HFFc6 (cell line): ENCODE results near the gene ARHGAP15. TPM values are rescaled to one million over a fixed set of nuclear protein-coding genes. Genes with fewer than 3 reads are reported as not detected.

ENCODE experiments used
- DNase-seq: peaks from one replicate; pipeline ENCODE4 v3.0.0-alpha.2; 2018
- H3K27ac Mint-ChIP-seq: 2 replicates; pipeline ENCODE4 v1.8.0; 2020; ENCODE audit warnings: mild to moderate bottlenecking, mixed read lengths
- H3K27me3 Mint-ChIP-seq: 2 replicates; pipeline ENCODE4 v1.8.0; 2021; ENCODE audit warnings: mild to moderate bottlenecking, moderate library complexity, mixed read lengths; ENCODE audit not compliant: insufficient read depth
- H3K36me3 Mint-ChIP-seq: 2 replicates; pipeline ENCODE4 v1.8.0; 2021; ENCODE audit warnings: low read depth, mixed read lengths
- H3K4me1 Mint-ChIP-seq: 2 replicates; pipeline ENCODE4 v1.8.0; 2020; ENCODE audit warnings: low read depth, mixed read lengths
- H3K4me3 Mint-ChIP-seq: 2 replicates; pipeline ENCODE4 v1.8.0; 2020; ENCODE audit warnings: mild to moderate bottlenecking, moderate library complexity, mixed read lengths
- H3K9me3 Mint-ChIP-seq: 2 replicates; pipeline ENCODE4 v1.8.0; 2020; ENCODE audit warnings: mild to moderate bottlenecking, mixed read lengths
- total RNA-seq, 6 experiments: library from RNA; stranded (reverse); fragmentation: NEBNext Ultra II Directional; extraction: Animal tissue kit (Norgen Biotek cat#: 25700); gene quantifications; 2 replicates in 1 of 6; 3 replicates in 5 of 6; pipeline ENCODE4 v1.2.3, GENCODE V29; 2021
- TF ChIP-seq, protein P1 (sequence below): fragments of 200-600 bp; sonication (generic); IDR thresholded peaks from 2 replicates; pipeline ENCODE4 v1.5.0; 2021; ENCODE audit warnings: antibody characterized with exemption, mild to moderate bottlenecking

The ARHGAP15 gene
- total RNA-seq, 6 experiments from 2014 or later, result not detected

DNA sequence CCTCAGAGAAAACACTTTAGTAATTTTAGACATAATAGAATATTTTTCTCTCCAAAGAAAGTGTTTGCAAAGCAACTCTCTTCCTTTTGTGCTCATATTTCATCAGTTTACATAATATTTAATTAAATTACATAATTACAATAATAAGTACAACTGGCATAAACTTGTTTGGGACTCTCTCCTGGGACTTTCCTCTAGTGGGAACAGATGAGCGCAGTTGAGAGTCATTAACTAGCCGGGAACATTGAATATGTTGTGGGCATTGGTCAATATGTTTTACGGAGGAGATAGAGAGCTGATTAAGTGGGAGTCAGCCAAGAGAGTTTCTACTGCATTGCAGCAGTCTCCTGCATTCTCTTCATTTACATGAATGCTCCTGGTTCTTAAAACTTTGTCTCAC is 607.7 kb downstream of the ARHGAP15 start:
- Mint-ChIP-seq H3K4me1 (no peaks in the 10 kb centered on the region), H3K27me3 (no peaks in the 10 kb centered on the region), H3K36me3 (no peaks in the 10 kb centered on the region), H3K9me3 (no peaks in the 10 kb centered on the region), H3K27ac (no peak overlapping the region), H3K4me3 (no peak overlapping the region)
- DNase-seq, result no peak
- TF ChIP-seq, protein P1, sequence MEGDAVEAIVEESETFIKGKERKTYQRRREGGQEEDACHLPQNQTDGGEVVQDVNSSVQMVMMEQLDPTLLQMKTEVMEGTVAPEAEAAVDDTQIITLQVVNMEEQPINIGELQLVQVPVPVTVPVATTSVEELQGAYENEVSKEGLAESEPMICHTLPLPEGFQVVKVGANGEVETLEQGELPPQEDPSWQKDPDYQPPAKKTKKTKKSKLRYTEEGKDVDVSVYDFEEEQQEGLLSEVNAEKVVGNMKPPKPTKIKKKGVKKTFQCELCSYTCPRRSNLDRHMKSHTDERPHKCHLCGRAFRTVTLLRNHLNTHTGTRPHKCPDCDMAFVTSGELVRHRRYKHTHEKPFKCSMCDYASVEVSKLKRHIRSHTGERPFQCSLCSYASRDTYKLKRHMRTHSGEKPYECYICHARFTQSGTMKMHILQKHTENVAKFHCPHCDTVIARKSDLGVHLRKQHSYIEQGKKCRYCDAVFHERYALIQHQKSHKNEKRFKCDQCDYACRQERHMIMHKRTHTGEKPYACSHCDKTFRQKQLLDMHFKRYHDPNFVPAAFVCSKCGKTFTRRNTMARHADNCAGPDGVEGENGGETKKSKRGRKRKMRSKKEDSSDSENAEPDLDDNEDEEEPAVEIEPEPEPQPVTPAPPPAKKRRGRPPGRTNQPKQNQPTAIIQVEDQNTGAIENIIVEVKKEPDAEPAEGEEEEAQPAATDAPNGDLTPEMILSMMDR, result no peak

DNA sequence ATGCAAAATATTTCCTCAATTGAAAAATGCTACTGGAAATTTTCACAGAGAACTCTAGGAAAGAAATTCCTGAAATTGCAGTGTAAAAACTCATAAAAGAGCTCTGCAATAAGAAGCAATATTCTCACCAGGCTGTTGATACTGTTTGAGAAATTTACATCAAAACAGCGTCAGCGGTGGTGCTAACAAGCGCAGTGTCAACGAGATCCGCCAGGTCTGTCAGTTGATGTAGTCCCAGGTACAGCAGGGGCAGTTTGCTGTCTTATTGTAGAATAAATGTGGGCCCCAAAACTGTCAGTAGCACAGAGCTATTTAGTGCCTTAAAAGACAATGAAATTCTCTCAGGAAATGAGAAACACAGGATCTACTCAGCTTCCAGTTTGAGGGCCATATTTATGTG is 611.2 kb downstream of the ARHGAP15 start:
- no peak for DNase-seq
- H3K27ac Mint-ChIP-seq, result no peak overlapping the region
- H3K27me3 Mint-ChIP-seq, result no peaks in the 10 kb centered on the region; the same call in 1 of the 2 replicates
- H3K9me3 Mint-ChIP-seq, result no peaks in the 10 kb centered on the region
- H3K4me1 Mint-ChIP-seq, result no peaks in the 10 kb centered on the region; the same call in 1 of the 2 replicates
- H3K36me3 Mint-ChIP-seq, result no peaks in the 10 kb centered on the region
- TF ChIP-seq, protein P1, result no peak
- no peak overlapping the region for H3K4me3 Mint-ChIP-seq

DNA sequence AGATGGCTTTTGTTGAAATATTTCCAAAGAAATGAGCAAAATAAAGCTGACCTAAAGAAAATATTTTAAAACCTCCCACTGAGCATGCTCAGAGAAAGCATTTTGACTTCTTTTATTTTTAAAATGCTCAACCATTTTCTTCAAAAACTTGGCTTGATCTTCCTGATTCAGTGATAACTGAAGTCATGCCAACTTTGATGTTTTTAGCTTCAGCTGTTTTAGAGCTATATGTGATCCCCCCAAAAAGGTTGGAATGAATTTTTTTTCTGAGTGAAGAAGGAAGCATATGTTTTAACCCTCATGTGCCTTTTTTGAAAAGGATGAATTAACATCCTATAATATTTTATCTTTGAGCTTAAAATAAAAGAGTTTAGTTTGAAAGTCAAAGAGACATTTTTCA is 612.0 kb downstream of the ARHGAP15 start:
- Mint-ChIP-seq H3K4me3 (no peak overlapping the region), H3K4me1 (no peaks in the 10 kb centered on the region; the same call in 1 of the 2 replicates), H3K9me3 (no peaks in the 10 kb centered on the region), H3K27me3 (no peaks in the 10 kb centered on the region; the same call in 1 of the 2 replicates), H3K27ac (no peak overlapping the region), H3K36me3 (no peaks in the 10 kb centered on the region)
- DNase-seq, result no peak
- TF ChIP-seq, protein P1, result no peak

DNA sequence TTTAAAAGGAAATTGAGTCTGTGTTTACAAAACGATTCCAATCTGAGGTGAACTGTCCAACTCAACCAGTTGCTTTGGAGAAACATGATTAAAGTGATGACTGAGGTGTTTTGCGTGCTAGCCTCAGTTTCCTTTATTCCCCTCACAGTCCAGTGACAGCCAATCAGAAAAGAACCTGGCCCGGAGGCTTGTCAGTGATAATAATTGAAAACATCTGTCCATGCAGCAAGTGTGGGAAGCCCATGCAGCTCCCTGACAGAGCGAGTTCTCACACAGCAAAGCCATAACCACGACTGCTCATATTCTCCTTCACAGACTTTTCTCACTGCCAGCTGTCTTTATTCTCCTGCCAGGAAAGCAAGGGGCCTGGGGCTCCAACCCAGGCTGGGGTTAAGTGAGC is 613.4 kb downstream of the ARHGAP15 start:
- Mint-ChIP-seq H3K27me3 (no peaks in the 10 kb centered on the region; the same call in 1 of the 2 replicates), H3K9me3 (no peaks in the 10 kb centered on the region), H3K4me3 (no peak overlapping the region), H3K27ac (no peak overlapping the region), H3K36me3 (no peaks in the 10 kb centered on the region), H3K4me1 (no peaks in the 10 kb centered on the region; the same call in 1 of the 2 replicates)
- TF ChIP-seq, protein P1, result no peak
- DNase-seq, result no peak

DNA sequence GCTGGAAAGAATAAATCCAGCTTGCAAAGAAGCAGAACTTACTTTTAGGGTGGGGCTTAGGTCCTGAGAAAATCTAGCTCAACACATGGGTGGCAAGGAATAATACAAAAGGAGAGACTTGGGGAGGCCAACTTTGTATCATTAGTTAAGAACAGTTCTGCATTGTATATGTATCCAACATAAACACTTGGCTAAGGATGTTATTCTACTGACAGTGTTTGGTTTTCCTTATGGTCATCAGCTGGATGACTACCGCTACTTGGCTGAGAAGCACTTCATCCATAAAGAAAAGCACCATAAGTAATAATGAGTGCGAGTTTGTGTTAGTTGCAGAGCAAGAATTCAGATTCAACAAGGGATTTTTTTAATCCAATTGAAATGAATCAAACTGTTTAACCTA is 614.9 kb downstream of the ARHGAP15 start:
- TF ChIP-seq, protein P1, result no peak
- H3K36me3 Mint-ChIP-seq, result no peaks in the 10 kb centered on the region
- H3K9me3 Mint-ChIP-seq, result no peaks in the 10 kb centered on the region
- no peak for DNase-seq
- no peaks in the 10 kb centered on the region; the same call in 1 of the 2 replicates for H3K4me1 Mint-ChIP-seq
- no peak overlapping the region for H3K4me3 Mint-ChIP-seq
- no peak overlapping the region for H3K27ac Mint-ChIP-seq
- no peaks in the 10 kb centered on the region; the same call in 1 of the 2 replicates for H3K27me3 Mint-ChIP-seq

DNA sequence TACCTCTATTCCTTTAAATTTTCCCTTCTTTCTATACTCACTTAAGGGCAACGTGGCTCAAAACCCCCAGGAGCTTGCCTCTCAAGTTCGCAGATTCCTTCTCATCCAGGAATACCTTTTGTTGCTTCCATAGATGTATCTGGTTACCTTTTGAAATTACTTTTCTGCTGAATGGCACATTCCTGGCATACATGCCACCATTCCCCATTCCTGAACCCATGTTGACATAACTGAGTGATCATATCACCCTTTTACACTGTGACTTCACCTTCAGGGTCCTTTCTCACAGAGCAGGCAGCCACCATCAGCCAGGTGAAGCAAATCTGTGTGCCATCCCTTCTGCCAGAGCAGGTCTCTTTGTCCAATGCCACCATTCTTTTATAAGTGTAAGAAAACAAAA is 615.8 kb downstream of the ARHGAP15 start:
- TF ChIP-seq, protein P1, result no peak
- no peaks in the 10 kb centered on the region for H3K36me3 Mint-ChIP-seq
- H3K27me3 Mint-ChIP-seq, result no peaks in the 10 kb centered on the region; the same call in 1 of the 2 replicates
- H3K4me3 Mint-ChIP-seq, result no peak overlapping the region
- DNase-seq, result no peak
- no peaks in the 10 kb centered on the region for H3K9me3 Mint-ChIP-seq
- no peaks in the 10 kb centered on the region; the same call in 1 of the 2 replicates for H3K4me1 Mint-ChIP-seq
- H3K27ac Mint-ChIP-seq, result no peak overlapping the region
